ENCODE measurements around the gene AFAP1.

Gene AFAP1, protein sequence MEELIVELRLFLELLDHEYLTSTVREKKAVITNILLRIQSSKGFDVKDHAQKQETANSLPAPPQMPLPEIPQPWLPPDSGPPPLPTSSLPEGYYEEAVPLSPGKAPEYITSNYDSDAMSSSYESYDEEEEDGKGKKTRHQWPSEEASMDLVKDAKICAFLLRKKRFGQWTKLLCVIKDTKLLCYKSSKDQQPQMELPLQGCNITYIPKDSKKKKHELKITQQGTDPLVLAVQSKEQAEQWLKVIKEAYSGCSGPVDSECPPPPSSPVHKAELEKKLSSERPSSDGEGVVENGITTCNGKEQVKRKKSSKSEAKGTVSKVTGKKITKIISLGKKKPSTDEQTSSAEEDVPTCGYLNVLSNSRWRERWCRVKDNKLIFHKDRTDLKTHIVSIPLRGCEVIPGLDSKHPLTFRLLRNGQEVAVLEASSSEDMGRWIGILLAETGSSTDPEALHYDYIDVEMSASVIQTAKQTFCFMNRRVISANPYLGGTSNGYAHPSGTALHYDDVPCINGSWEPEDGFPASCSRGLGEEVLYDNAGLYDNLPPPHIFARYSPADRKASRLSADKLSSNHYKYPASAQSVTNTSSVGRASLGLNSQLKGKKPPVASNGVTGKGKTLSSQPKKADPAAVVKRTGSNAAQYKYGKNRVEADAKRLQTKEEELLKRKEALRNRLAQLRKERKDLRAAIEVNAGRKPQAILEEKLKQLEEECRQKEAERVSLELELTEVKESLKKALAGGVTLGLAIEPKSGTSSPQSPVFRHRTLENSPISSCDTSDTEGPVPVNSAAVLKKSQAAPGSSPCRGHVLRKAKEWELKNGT

DNA sequence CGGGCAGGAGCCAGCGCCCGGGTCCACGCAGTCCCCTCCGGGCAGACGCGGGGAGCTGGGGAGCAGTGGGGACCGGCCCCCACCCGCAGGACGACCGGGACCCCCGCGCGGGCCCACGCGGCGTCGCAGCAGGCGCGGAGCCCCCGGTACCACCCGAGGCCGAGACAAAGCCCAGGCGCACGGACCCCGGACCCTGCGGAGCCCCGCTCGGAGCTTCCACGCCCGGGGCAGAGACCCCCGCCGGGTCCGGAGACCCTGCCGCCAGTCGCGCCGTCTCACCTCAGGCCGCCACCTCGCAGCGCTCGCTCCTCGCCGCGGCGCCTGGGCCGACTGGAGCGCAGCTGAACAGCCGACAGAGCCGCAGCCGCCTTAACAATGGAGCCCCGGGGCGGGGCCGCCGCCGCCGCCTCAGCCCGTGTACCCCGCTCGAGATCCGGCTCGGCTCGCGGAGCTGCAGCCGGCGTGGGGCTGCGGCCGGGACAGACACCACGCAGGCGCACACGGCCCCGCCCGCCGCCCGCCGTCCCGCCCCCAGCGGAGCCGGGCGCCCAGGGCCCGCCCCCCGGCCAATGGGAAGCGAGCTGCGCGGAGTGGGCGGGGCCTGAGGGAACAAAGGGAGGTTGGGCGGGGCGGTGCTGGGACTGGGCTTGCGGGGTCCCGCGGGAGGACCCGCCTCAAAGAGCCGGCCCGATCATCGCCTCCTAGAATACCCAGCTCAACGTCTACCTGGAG lies at the start of gene AFAP1:
AFAP1 (minus strand) TSS at position 485 of the 732 bp plus-strand sequence. CDS start 67,783 bp downstream, outside the sequence.
- no peak for TF ChIP-seq GATA2 (IDR thresholded peaks at IDR 0.05; ENCODE audit: low read depth, low read length)
- TF ChIP-seq GATA3 (IDR thresholded peaks at IDR 0.05; ENCODE audit: low read depth, low read length), result no peak

DNA sequence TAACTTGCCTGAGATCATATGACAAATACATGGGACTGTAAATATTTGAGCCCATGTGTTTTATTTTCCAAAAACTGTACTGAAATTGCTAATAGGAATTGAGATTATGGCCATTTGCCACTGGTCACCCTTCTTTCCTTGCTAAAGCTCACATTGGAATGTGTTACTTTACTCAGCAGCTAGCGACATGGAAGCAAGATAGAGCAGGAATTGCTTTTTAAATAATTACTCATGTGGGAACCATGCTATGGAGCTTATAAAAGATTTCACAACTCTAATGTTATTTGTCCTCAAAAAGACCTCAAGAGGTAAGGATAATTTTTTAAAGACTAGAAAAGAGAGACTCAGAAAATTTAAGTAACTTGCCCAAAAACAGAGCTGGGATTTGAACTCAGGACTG lies 48.8 kb upstream of the AFAP1 start:
- TF ChIP-seq GATA3 (IDR thresholded peaks at IDR 0.05; ENCODE audit: low read depth, low read length) (no peak), GATA2 (IDR thresholded peaks at IDR 0.05; ENCODE audit: low read depth, low read length) (no peak)

DNA sequence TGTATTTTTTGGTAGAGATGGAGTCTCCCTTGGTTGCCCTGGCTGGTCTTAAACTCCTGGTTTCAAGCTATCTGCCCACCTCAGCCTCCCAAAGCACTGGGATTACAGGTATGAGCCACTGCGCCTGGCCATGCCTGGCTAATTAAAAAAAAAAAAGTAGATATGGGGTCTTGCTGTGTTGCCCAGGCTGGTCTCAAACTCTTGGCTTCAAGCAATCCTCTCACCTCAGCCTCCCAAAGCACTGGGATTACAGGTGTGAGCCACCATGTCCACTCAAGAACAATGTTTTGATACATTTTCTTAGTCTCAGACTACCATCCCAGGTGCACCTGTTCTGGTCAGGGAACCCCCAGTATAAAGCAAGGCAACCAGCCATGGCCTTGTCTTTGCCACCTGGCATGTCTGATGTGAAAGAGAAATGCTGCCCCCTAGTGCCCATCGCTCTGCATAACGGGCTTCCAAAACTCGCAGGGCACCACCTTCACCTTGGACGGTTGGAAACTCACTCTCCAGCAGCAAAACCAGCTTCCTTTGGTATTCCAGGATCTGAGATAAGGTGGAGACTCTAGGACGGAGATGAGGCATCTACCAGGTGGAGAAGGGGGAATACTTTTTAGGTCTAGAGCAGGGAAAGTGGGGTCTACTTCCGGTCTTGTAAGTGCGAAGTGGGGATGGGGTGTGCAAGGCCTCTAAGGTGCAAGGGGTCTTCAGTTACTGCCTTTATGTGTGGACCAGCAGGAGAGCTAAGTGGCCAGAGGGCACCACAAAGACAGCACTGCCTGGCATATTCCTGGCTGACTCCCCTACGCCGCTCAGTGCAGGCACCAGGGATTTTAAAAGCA lies 47.7 kb upstream of the AFAP1 start:
- TF ChIP-seq GATA3 (IDR thresholded peaks at IDR 0.05; ENCODE audit: low read depth, low read length) (no peak), GATA2 (IDR thresholded peaks at IDR 0.05; ENCODE audit: low read depth, low read length) (no peak)

DNA sequence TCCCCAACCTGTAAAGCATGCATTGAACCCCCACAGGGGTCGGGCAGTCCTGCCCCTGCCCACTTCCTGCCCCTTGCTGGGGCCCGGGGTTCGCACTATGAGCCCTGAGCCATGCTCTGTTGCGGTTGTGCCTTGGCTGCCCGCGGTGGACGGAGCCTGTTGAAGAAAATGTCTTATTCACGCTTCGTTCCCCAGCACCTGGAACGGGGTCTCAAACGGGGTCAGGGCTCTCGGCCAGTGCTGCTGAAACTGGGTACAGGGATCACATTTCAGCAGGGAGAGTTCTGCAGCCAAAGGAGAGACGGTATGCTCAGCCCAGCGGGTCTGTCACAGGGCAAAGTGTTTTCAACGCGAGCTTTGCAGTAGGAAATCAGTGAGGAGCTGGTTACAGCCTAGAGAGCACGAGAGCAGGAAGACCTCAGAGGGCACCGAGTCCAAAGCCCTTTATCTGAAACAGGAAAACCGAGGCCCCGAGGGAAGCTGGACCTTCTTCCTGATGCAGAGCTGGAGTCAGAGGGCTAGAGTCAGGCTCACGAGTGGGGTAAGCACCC lies 46.3 kb upstream of the AFAP1 start:
- no peak for TF ChIP-seq GATA3 (IDR thresholded peaks at IDR 0.05; ENCODE audit: low read depth, low read length)
- no peak for TF ChIP-seq GATA2 (IDR thresholded peaks at IDR 0.05; ENCODE audit: low read depth, low read length)

DNA sequence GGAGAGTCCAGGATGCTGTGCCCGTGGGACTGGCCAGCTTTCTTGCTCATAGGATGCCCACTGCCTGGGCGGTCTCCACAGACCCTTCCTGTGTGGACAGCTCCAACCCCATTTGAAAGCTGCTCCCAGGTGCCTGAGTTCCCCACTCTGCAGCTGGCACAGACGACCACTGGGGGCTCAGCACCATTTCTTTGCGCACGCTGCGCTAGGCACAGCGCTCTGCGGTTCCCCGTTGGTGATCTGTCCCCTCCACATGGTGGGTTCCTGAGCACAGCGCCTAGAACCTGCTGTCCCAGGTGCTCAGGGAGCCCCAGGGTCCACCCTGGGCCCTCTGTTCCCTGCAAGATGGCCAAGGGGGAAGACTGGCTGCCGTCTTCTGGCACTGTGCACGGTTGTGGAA lies 45.4 kb upstream of the AFAP1 start:
- no peak for TF ChIP-seq GATA3 (IDR thresholded peaks at IDR 0.05; ENCODE audit: low read depth, low read length)
- TF ChIP-seq GATA2 (IDR thresholded peaks at IDR 0.05; ENCODE audit: low read depth, low read length), result no peak

DNA sequence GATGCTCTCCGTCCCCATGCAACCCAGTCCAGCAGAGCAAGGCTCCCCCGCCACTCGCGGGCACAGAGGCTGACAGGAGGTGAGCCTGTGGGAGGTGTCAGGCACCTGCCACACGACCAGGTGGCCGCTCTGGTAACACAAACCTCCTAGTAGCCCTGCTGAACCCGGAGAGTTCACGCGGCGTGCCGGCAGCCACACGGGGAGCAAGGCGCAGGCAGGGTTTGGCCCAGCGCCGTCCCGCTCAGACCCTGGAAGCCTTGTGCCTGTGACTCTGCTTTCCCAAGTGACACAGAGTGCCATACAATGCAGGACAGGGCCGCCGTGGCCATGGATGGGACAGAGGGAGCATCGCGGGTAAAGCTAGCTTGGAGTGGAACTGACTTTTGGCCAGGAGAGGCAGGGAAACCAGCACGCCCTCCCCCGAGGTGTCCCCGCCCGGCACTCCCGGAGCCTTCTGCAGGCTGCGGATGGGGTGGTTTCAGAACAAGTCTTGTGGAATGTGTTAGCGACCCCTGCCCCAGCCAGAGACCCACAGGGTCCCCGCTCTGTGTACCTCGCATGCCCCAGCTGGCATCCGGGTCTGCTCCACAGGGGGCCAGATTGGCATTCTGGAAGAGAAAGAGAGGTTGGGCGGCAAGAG lies 44.7 kb upstream of the AFAP1 start:
- no peak for TF ChIP-seq GATA2 (IDR thresholded peaks at IDR 0.05; ENCODE audit: low read depth, low read length)
- no peak for TF ChIP-seq GATA3 (IDR thresholded peaks at IDR 0.05; ENCODE audit: low read depth, low read length)

DNA sequence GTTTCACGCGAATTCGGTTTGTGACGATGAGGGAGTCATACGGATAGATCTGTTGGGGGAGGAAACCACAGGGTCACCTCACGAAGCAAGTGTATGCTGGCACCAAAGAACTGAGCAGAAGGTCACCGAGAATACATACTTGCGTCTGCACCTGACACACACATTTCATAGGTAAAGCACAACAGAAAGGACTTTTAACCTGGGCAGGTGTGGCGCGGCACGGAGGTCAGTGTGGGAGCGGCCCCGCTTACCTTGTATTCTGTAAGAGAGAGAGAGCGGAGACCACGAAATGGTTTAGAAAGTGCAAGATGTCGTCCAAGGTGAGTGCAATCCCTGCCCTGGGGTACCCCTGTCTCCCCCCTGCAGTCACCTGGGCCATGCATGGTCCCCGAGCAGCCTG lies 43.6 kb upstream of the AFAP1 start:
- TF ChIP-seq GATA2 (IDR thresholded peaks at IDR 0.05; ENCODE audit: low read depth, low read length) (no peak), GATA3 (IDR thresholded peaks at IDR 0.05; ENCODE audit: low read depth, low read length) (no peak)

DNA sequence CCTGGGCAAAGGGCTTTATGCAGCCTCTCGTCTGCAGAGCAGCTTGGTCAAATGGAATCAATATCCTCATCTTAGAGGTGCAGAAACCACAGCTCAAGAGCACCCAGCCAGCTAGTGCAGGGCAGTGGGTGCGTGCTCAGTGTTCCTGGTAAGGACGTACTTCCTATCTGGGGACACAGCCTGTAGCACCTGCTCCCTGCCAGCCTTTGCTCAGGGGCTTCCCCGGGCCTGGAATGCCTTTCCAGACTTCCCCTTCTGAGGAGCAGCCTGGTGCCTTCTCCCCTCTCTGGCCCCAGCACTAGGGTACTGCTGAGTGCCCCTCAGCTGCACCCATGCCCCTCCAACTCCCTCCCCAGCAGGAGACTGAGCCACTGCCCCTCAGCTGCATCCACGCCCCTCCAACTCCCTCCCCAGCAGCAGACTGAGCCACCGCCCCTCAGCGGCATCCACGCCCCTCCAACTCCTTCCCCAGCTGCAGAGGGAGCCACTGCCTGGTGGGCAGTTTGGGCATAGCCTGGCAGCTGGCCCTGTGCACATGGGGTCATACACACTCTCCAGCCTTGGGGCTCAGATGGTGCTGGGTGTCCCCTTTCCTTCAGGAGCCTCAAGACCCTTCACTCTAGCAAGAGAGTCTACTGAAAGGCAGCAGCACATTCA lies 42.2 kb upstream of the AFAP1 start:
- TF ChIP-seq GATA2 (IDR thresholded peaks at IDR 0.05; ENCODE audit: low read depth, low read length), result no peak

DNA sequence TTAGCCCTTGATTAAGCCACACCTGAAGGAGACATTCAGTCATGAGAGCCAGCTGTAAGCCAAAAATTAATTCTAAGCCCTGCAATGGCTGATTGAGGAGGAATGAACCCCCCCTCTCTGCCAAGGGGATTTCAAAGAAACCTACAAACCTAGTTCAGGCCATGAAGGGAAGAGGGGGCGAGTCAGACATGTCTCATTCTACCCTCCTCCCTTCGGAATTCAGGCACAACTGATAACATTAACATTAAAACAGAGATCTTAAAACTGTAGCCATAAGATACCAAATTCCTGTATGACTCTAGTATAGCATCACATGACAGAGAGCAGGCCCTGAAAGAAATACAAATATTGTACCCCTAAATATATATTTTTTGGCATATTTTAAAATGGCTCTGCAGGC lies 40.4 kb upstream of the AFAP1 start:
- TF ChIP-seq GATA2 (IDR thresholded peaks at IDR 0.05; ENCODE audit: low read depth, low read length) (no peak), GATA3 (IDR thresholded peaks at IDR 0.05; ENCODE audit: low read depth, low read length) (no peak)

DNA sequence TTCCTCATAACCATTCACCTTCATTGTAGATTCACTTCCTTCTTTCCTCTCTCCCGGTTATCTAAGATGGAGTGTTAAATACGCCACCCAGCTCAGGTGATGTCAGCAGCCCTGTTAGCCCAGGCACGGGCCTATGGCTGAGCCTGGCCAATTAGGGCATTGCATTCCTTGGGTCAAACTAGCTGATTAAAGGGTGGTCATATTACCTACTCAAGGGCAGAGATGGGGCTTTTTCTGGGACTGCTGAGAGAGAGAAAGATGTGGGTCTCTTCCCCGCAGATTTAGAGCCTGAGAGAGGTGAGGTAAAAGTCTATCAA lies 39.9 kb upstream of the AFAP1 start:
- TF ChIP-seq GATA3 (IDR thresholded peaks at IDR 0.05; ENCODE audit: low read depth, low read length) (no peak), GATA2 (IDR thresholded peaks at IDR 0.05; ENCODE audit: low read depth, low read length) (no peak)

DNA sequence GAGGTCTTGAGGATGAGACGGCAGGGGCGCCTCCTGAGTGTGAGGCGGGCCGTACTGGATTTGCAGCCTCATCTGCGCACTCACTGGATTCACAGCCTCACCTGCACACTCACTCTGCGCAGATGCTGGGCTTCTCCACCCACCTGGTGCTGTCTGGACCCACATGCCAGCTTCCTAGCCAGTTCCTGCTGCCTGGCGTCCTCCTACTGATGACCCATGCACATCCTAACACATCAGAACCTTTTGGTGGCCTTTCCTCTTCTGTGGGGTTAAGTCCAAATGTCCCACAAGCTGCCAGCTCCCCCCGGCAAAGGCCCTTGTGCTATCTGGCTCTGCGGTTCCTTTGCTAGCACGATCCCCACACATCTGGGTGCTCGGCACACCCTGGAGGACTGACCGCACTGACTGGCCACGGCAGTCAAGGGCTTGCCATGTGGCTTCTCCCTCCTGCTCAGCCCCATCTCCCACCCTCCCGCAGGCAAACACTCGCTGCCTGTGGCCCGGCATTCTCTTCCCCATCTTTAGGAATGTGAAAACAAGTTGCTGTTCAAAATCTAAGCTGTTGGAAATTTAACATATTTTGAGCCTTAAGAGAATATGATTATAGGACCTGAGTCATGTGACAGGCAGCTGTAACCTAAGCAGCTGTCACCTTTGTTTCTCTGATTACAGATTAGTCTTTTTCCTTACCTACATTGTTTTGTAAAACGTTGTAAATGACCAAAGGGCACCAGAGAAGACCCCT lies 39.4 kb upstream of the AFAP1 start:
- no peak for TF ChIP-seq GATA2 (IDR thresholded peaks at IDR 0.05; ENCODE audit: low read depth, low read length)
- TF ChIP-seq GATA3 (IDR thresholded peaks at IDR 0.05; ENCODE audit: low read depth, low read length), result no peak

DNA sequence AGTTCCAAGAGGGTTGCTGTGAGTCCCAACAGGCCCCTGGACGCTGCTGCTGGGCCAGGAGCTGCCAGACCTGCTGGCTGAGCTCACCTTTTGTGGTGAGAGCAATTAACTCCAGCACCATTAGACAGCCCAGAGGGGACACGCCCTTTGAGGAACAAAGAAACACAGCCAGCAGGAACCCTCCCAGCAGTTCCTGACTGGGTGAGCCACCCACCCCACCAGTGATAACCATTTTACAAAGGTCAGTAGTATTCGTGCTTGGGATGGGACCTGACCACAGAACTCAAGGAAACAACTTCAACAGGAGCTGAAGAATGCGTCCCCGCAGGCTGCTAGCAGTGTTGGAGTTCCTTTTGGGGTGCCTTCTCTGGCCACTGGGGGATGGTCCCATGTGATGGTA lies 38.8 kb upstream of the AFAP1 start:
- no peak for TF ChIP-seq GATA3 (IDR thresholded peaks at IDR 0.05; ENCODE audit: low read depth, low read length)
- TF ChIP-seq GATA2 (IDR thresholded peaks at IDR 0.05; ENCODE audit: low read depth, low read length), result no peak

All from SH-SY5Y (cell line).